ENCODE measurements around the gene SH3YL1.

DNA sequence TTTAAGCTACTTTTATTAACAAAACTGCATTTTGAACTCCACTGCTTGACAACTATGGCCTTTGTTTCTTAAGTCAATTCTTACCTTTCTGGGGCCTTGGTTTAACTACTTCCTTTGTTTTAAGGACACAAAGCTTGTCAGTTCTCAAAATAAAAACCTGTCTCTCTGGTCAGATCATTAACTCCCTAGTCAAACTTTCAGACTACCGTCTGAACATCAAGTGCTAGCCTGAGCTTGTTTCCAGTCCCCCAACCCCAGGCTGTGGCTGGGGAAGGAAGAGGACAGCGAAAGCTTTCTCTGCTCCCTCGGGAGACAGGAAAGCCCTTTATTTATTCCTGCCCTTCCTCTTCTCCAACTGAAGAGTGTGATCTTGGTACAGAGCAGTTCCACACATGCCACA is 1.7 kb downstream of the SH3YL1 start:
- TF ChIP-seq, protein P1, sequence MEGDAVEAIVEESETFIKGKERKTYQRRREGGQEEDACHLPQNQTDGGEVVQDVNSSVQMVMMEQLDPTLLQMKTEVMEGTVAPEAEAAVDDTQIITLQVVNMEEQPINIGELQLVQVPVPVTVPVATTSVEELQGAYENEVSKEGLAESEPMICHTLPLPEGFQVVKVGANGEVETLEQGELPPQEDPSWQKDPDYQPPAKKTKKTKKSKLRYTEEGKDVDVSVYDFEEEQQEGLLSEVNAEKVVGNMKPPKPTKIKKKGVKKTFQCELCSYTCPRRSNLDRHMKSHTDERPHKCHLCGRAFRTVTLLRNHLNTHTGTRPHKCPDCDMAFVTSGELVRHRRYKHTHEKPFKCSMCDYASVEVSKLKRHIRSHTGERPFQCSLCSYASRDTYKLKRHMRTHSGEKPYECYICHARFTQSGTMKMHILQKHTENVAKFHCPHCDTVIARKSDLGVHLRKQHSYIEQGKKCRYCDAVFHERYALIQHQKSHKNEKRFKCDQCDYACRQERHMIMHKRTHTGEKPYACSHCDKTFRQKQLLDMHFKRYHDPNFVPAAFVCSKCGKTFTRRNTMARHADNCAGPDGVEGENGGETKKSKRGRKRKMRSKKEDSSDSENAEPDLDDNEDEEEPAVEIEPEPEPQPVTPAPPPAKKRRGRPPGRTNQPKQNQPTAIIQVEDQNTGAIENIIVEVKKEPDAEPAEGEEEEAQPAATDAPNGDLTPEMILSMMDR (IDR thresholded peaks at IDR 0.05) = no peak
- no peak for TF ChIP-seq POLR2AphosphoS5 (IDR thresholded peaks at IDR 0.05)
